Measurements from ENCODE around the gene SLC9A9.

DNA sequence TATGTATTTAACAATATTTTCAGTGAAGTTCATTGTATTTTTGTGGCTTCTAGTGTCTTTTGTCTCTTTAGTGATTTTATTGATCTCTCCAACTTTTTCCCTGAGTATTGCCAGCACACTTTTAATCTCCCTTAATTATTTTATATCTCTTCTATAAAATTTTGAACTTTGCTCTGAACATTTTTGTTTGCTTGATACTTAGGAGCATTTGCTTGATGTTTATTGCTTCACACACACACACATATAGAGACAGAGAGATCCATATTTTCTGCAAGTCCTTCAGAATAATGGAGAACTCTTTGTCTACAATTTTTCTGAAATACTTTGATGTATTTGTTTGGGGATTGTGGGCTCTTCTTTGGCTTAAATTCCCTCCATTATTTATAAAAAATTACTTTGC lies 213.8 kb downstream of the SLC9A9 start:
- TF ChIP-seq, protein P1, sequence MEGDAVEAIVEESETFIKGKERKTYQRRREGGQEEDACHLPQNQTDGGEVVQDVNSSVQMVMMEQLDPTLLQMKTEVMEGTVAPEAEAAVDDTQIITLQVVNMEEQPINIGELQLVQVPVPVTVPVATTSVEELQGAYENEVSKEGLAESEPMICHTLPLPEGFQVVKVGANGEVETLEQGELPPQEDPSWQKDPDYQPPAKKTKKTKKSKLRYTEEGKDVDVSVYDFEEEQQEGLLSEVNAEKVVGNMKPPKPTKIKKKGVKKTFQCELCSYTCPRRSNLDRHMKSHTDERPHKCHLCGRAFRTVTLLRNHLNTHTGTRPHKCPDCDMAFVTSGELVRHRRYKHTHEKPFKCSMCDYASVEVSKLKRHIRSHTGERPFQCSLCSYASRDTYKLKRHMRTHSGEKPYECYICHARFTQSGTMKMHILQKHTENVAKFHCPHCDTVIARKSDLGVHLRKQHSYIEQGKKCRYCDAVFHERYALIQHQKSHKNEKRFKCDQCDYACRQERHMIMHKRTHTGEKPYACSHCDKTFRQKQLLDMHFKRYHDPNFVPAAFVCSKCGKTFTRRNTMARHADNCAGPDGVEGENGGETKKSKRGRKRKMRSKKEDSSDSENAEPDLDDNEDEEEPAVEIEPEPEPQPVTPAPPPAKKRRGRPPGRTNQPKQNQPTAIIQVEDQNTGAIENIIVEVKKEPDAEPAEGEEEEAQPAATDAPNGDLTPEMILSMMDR (IDR thresholded peaks at IDR 0.05; ENCODE audit: control extremely low read depth in 1 of 3, insufficient read depth in 1 of 3, low read depth in 1 of 3, low read length in 3 of 3), result no peak
- TF ChIP-seq HDAC2 (IDR thresholded peaks at IDR 0.05; ENCODE audit: borderline replicate concordance in 1 of 2, low read depth in 2 of 2, low read length in 2 of 2), result no peak
